HepG2 (cell line): ENCODE measurements around the gene KCNQ2.

Experiments
- FOSL2 ChIP-seq: sonication (generic); formaldehyde crosslinking; IDR thresholded peaks from 2 replicates; pipeline ENCODE4 v1.4.0; 2020; ENCODE audit warnings: missing genetic modification reagents
- MAX ChIP-seq: IDR thresholded peaks from 2 replicates; pipeline ENCODE4 v1.6.1; 2012; ENCODE audit warnings: inconsistent platforms
- SP2 ChIP-seq: sonication (generic); formaldehyde crosslinking; IDR thresholded peaks from 2 replicates; pipeline ENCODE4 v1.5.1; 2020; ENCODE audit warnings: mild to moderate bottlenecking, missing genetic modification reagents

DNA sequence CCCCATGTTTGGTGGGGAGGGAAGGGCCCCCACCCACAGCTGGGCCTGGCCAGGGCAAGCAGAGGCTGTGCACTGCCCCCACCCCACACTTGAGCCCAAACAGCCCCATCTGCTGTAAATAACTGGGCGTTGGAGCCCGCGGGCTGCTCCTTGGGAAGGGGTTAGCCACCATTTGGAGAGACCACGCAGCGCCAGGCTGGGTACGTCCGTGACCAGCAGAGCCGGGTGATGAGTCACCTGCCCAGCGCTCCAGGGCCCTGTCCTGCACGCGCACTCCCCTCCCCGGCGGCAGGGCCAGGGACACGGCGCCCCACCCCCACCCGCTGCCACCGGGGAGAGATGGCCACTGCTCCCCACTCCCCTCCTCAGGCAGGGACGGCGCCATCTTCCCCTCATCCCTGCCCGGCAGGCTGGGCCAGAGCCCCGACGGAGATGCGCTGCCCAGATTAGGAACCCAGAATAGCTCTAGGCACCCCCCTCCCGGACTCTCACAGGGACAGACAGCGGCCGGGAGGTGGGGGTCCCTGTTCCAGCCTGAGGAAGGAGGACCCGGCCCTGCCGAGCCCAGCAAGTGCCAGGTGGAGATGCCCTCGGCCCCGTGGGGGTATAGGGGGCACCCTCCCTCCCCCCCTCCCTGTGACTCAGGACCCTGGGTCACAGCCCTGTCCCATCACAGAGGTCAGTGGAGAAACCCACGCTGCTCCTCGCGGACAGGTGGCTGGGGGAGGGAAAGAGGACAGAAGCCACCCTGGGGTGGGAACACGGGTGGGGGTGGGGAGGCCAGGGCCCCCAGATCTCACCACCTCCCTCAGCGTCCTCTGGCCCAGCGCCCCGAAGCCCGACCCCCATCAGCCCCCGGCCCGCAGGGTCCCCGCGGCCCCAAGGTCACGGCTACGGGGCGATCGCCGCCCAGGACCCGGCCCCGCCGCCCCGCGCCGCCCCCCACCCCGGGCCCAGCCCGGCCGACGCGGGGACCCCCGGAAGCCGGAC is 25.8 kb upstream of the KCNQ2 start:
- TF ChIP-seq SP2 (0 out of 2 replicates have a peak, but pooled peaks have one; percentile 26), FOSL2 (CRISPR knock-in tag) (peak; percentile 94), MAX (no peak)
